IMR-90 (cell line): ENCODE measurements around the gene HEXA. TPM values are rescaled to one million over a fixed set of nuclear protein-coding genes. Genes with fewer than 3 reads are reported as not detected.

Source experiments
- ATAC-seq: fragments of 200-7000 bp; cut with Tn5 transposase; 2 replicates; pipeline ENCODE4 v1.9.1; 2020; ENCODE audit warnings: low read depth, mild to moderate bottlenecking, moderate library complexity
- BruUV-seq: library from RNA; stranded (reverse); fragments of 400-500 nt; replicated peaks from 2 replicates; lab custom pipeline; 2021; lab: Mats Ljungman, UMichigan
- CTCF ChIA-PET: fragments of 300-600 bp; formaldehyde crosslinking; extraction: SDS; loops from one replicate; lab custom pipeline; 2021; ENCODE audit warnings: antibody characterized with exemption; lab: Yijun Ruan, JAX
- POLR2A ChIA-PET: fragments of 300-600 bp; sonication (Branson Sonifier 250); formaldehyde crosslinking; loops from one replicate; lab custom pipeline; 2022; ENCODE audit warnings: antibody characterized with exemption; ENCODE audit not compliant: unreplicated experiment; lab: Charles Lee
- DNase-seq: peaks from one replicate; pipeline ENCODE4 v3.0.0; 2013
- H2AFZ ChIP-seq: replicated peaks from 2 replicates; pipeline ENCODE3; 2013; ENCODE audit warnings: low read length, mild to moderate bottlenecking; ENCODE audit not compliant: poor library complexity
- H2AK5ac ChIP-seq: 2 replicates; pipeline ENCODE4 v1.6.1; 2013; ENCODE audit warnings: low read depth, low read length, inconsistent platforms
- H2AK9ac ChIP-seq: replicated peaks from 2 replicates; pipeline ENCODE3; 2013; ENCODE audit warnings: mild to moderate bottlenecking, low read depth, low read length, moderate library complexity; ENCODE audit not compliant: poor library complexity
- H2BK120ac ChIP-seq: 2 replicates; pipeline ENCODE4 v1.6.1; 2013; ENCODE audit warnings: low read depth, low read length, inconsistent platforms
- H2BK15ac ChIP-seq: 3 replicates; pipeline ENCODE4 v1.6.1; 2013; ENCODE audit warnings: low read depth, low read length, inconsistent platforms
- H2BK20ac ChIP-seq: 2 replicates; pipeline ENCODE4 v1.6.1; 2013; ENCODE audit warnings: low read depth, mild to moderate bottlenecking, inconsistent platforms, low read length, moderate library complexity
- H2BK5ac ChIP-seq: 2 replicates; pipeline ENCODE4 v1.6.1; 2013; ENCODE audit warnings: mild to moderate bottlenecking, low read depth, low read length, inconsistent platforms; ENCODE audit not compliant: poor library complexity, severe bottlenecking
- H3K14ac ChIP-seq: replicated peaks from 2 replicates; pipeline ENCODE4 v1.6.1; 2013; ENCODE audit warnings: low read depth, low read length, inconsistent platforms
- H3K18ac ChIP-seq: 2 replicates; pipeline ENCODE4 v1.6.1; 2013; ENCODE audit warnings: low read depth, low read length, control low read depth
- H3K23ac ChIP-seq: 2 replicates; pipeline ENCODE4 v1.6.1; 2013; ENCODE audit warnings: low read depth, low read length, inconsistent platforms
- H3K27ac ChIP-seq: 2 replicates; pipeline ENCODE4 v1.5.1; 2013; ENCODE audit warnings: mild to moderate bottlenecking, control low read depth, low read length; ENCODE audit not compliant: insufficient read depth
- H3K27me3 ChIP-seq: 2 replicates; pipeline ENCODE4 v1.6.1; 2013; ENCODE audit warnings: low read length; ENCODE audit not compliant: control insufficient read depth, insufficient read depth
- H3K36me3 ChIP-seq: 2 replicates; pipeline ENCODE4 v1.6.1; 2013; ENCODE audit warnings: low read length, mixed read lengths; ENCODE audit not compliant: control insufficient read depth, insufficient read depth
- H3K4ac ChIP-seq: 2 replicates; pipeline ENCODE4 v1.6.1; 2013; ENCODE audit warnings: low read depth, low read length, inconsistent platforms
- H3K4me1 ChIP-seq: 2 replicates; pipeline ENCODE4 v1.6.1; 2013; ENCODE audit warnings: low read length, mixed read lengths; ENCODE audit not compliant: control insufficient read depth, insufficient read depth
- H3K4me2 ChIP-seq: 2 replicates; pipeline ENCODE4 v1.6.1; 2013; ENCODE audit warnings: low read depth, mild to moderate bottlenecking, control low read depth, low read length, moderate library complexity
- H3K4me3 ChIP-seq: 2 replicates; pipeline ENCODE4 v1.5.1; 2013; ENCODE audit warnings: low read depth, mild to moderate bottlenecking, control low read depth, low read length, moderate library complexity; ENCODE audit not compliant: insufficient read depth
- H3K56ac ChIP-seq: 2 replicates; pipeline ENCODE4 v1.6.1; 2013; ENCODE audit warnings: low read length, inconsistent platforms; ENCODE audit not compliant: insufficient read depth; ENCODE audit errors: extremely low read depth
- H3K79me1 ChIP-seq, 2 experiments: 2 replicates each; pipeline ENCODE4 v1.6.1; 2013; ENCODE audit warnings: low read length in 2 of 2, inconsistent platforms in 1 of 2, low read depth in 1 of 2
- H3K9ac ChIP-seq: 2 replicates; pipeline ENCODE4 v1.6.1; 2013; ENCODE audit warnings: low read depth, low read length, control low read depth
- H3K9me1 ChIP-seq: 2 replicates; pipeline ENCODE4 v1.6.1; 2013; ENCODE audit warnings: low read length, inconsistent platforms; ENCODE audit not compliant: insufficient read depth
- H3K9me3 ChIP-seq: 2 replicates; pipeline ENCODE4 v1.6.1; 2013; ENCODE audit warnings: low read length; ENCODE audit not compliant: control insufficient read depth, insufficient read depth
- H4K20me1 ChIP-seq: 2 replicates; pipeline ENCODE4 v1.6.1; 2013; ENCODE audit warnings: low read length, inconsistent platforms; ENCODE audit not compliant: insufficient read depth
- H4K5ac ChIP-seq: 2 replicates; pipeline ENCODE4 v1.6.1; 2013; ENCODE audit warnings: mild to moderate bottlenecking, low read depth, low read length, control low read depth
- H4K8ac ChIP-seq, 2 experiments: 2 replicates each; pipeline ENCODE4 v1.6.1; 2013; ENCODE audit warnings: low read depth in 2 of 2, low read length in 2 of 2, control low read depth in 1 of 2, inconsistent platforms in 1 of 2
- H4K91ac ChIP-seq: 2 replicates; pipeline ENCODE4 v1.6.1; 2013; ENCODE audit warnings: low read depth, low read length, inconsistent platforms; ENCODE audit not compliant: insufficient read depth
- SMC3 ChIP-seq: fragments of 150-350 bp; IDR thresholded peaks from 2 replicates; pipeline ENCODE4 v1.6.1; 2016; ENCODE audit warnings: low read depth, mild to moderate bottlenecking, antibody characterized with exemption, low read length, moderate library complexity
- WGBS, 2 experiments: methylation state at CpG; one replicate each; pipeline versions ENCODE4 v1.1.5 to v1.1.7; 2013; ENCODE audit warnings: missing lambda C conversion rate in 2 of 2; ENCODE audit not compliant: insufficient read length in 1 of 2; ENCODE audit errors: extremely low coverage in 2 of 2; 5-methylcytosine and 5-hydroxymethylcytosine counted together
- dilution Hi-C: fragments of 300-500 bp; cut with HindIII; formaldehyde crosslinking; loops from one replicate; pipeline ENCODE4 v1.14.3; 2018; ENCODE audit warnings: low sequenced_read_pairs; ENCODE audit not compliant: unreplicated experiment
- in situ Hi-C: fragments of 300-500 bp; cut with MboI; formaldehyde crosslinking; loops from 3 replicates; pipeline ENCODE4 v1.14.3; 2019; ENCODE audit warnings: low sequenced_read_pairs, inconsistent platforms, mixed read lengths
- intact Hi-C: fragments of 100-400 bp; cut with micrococcal nuclease; formaldehyde crosslinking; loops from 2 replicates; pipeline ENCODE4 v1.10.0; 2022
- polyA plus RNA-seq, 3 experiments: library from polyadenylated mRNA; depleted of rRNA; stranded (reverse); fragments of >200 nt; gene quantifications; 2 replicates each; pipeline ENCODE4 v1.2.3, GENCODE V29; 2012; ENCODE audit warnings: low replicate concordance in 1 of 3
- total RNA-seq: library from RNA; depleted of rRNA; stranded (reverse); fragments of >200 nt; gene quantifications from 2 replicates; pipeline ENCODE4 v1.2.3, GENCODE V29; 2012

The HEXA gene
- total and polyA plus RNA-seq, 2 of the 4 experiments (the other 2 are of a cell fraction) = 19.4 to 115 TPM

- Histone ChIP-seq H3K56ac (no peak overlapping the region), H3K14ac (no peak overlapping the region), H3K9me1 (no peaks in the 10 kb centered on the region; the same call in none of the 2 replicates), H2AK5ac (no peak overlapping the region), H4K91ac (no peak overlapping the region), H2BK120ac (no peak overlapping the region), H3K4me1 (no peaks in the 10 kb centered on the region), H4K20me1 (peaks cover 4% of the 10 kb centered on the region; the same call in 1 of the 2 replicates), H3K4ac (no peak overlapping the region), H3K27me3 (no peaks in the 10 kb centered on the region), H3K36me3 (peaks cover 57% of the 10 kb centered on the region), H3K79me1 (no peaks in the 10 kb centered on the region), H3K9me3 (no peaks in the 10 kb centered on the region), H3K4me2 (no peak overlapping the region), H2BK15ac (no peak overlapping the region), H4K8ac (no peak overlapping the region), H3K23ac (no peak overlapping the region), H3K18ac (no peak overlapping the region), H3K9ac (no peak overlapping the region), H2BK20ac (no peak overlapping the region), H3K4me3 (no peak overlapping the region), H2AK9ac (no peak overlapping the region), H2AFZ (no peak overlapping the region), H2BK5ac (no peak overlapping the region), H4K5ac (no peak overlapping the region), H3K27ac (no peak overlapping the region)
- WGBS, 2 experiments = no CpG with 5 or more reads among the region's 3 CpGs
- POLR2A ChIA-PET = no interaction called here
- intact Hi-C loops = no loop called here
- no peak for TF ChIP-seq SMC3
- ATAC-seq (no peak), DNase-seq (no peak)
- CTCF ChIA-PET = no interaction called here
- dilution Hi-C loops = no loop called here
- in situ Hi-C loops = no loop called here
- no TSS peak for BruUV-seq
Measured at GRCh38 chr15:72345806-72346205, 30.0 kb downstream of the HEXA start.
